Stimulated activated naive CD8-positive, alpha-beta T cell treated with anti-CD3 and anti-CD28 coated beads, Interleukin-15, Interleukin-2, amounts not matched to agents 100 ng/mL and 50 ng/mL, for 24 hours (primary cell): ENCODE data around the gene ANKMY1.

Experiments used
- H3K27ac Mint-ChIP-seq: one replicate; pipeline ENCODE4 v1.8.0; 2021; ENCODE audit warnings: mild to moderate bottlenecking, mixed read lengths
- H3K27me3 Mint-ChIP-seq: one replicate; pipeline ENCODE4 v1.8.0; 2021; ENCODE audit warnings: mixed read lengths
- H3K36me3 Mint-ChIP-seq: one replicate; pipeline ENCODE4 v1.8.0; 2021; ENCODE audit warnings: low read depth, mixed read lengths
- H3K4me1 Mint-ChIP-seq: one replicate; pipeline ENCODE4 v1.8.0; 2021; ENCODE audit warnings: low read depth, mixed read lengths
- H3K4me3 Mint-ChIP-seq: one replicate; pipeline ENCODE4 v1.8.0; 2021; ENCODE audit warnings: mild to moderate bottlenecking, mixed read lengths
- H3K9me3 Mint-ChIP-seq: one replicate; pipeline ENCODE4 v1.8.0; 2021; ENCODE audit warnings: mixed read lengths

The ANKMY1 gene

GRCh38 chr2:240507778-240508251, 50.0 kb downstream of the ANKMY1 start:
- Mint-ChIP-seq H3K27ac (no peak overlapping the region), H3K4me3 (no peak overlapping the region), H3K9me3 (no peaks in the 10 kb centered on the region), H3K27me3 (no peaks in the 10 kb centered on the region), H3K36me3 (peaks cover 22% of the 10 kb centered on the region), H3K4me1 (no peaks in the 10 kb centered on the region)

DNA sequence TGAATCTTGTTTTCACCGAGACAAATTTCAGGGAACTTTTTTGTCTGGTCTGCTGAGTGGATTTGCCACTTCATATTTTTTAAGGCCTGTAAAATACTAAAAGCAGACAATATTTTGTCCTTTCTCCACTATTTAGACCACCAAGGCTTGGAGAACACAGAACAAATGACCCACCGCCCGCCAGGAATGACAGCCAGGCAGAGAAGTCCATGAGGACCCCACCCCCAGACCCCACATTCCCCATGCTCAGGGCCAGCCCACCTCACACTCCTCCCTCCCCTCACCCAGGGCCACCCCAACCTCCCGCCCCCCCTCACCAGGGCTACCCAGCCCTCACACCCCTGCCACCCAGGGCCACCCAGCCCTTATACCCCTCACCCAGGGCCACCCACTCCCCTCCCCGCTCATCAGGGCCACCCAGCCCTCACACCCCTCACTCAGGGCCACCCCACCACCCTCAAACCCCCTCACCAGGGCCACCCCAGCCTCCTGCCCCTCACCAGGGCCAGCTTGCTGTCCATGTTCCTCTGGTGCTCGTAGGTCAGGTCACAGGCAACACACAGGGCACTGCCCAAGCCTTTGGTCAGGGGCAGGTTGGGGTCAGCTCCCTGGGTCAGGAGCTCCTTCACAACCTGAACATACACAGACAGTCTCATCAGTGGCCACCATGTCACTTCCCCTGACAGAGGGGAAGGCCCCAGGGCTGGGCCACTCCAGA, 50.6 kb downstream of the ANKMY1 start:
- no peak overlapping the region for H3K4me3 Mint-ChIP-seq
- no peaks in the 10 kb centered on the region for H3K9me3 Mint-ChIP-seq
- H3K27ac Mint-ChIP-seq, result no peak overlapping the region
- H3K36me3 Mint-ChIP-seq, result peaks cover 22% of the 10 kb centered on the region
- no peaks in the 10 kb centered on the region for H3K4me1 Mint-ChIP-seq
- no peaks in the 10 kb centered on the region for H3K27me3 Mint-ChIP-seq

DNA sequence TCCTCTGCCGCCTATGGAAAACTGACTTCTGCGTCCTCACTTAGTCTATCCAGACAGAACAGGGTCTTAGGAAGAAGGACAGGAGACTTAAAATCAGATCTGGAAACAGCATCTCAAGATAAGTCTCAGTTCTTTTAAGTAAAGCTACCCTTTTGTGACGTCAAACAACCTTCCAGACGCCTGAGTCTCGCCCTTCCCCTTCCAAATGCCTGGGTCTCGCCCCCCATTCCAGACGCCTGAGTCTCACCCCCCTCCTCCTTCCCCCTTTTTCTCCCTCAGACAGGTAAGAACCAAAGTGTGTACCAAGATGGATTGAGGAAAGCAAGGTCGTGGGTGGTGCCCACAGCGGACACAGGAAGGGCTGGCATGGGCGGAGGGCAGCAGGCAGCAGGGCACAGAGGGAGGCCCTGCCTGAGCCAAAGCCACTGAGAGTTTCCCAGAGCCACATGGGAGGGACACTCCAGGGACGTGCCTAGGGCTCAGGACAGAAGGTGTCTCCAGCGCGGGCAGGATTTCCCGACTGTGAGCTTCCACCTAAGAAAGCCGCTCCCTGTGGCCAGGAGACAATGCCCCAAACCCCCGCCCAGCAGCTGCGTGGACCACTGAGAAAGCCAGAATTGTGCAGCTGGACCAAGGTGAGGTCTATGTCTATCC, 51.3 kb downstream of the ANKMY1 start:
- Mint-ChIP-seq H3K27me3 (no peaks in the 10 kb centered on the region), H3K27ac (no peak overlapping the region), H3K36me3 (peaks cover 22% of the 10 kb centered on the region), H3K4me1 (no peaks in the 10 kb centered on the region), H3K4me3 (no peak overlapping the region), H3K9me3 (no peaks in the 10 kb centered on the region)

GRCh38 chr2:240505910-240506309, 51.9 kb downstream of the ANKMY1 start:
- peaks cover 25% of the 10 kb centered on the region for H3K36me3 Mint-ChIP-seq
- H3K27ac Mint-ChIP-seq, result no peak overlapping the region
- no peaks in the 10 kb centered on the region for H3K9me3 Mint-ChIP-seq
- no peaks in the 10 kb centered on the region for H3K4me1 Mint-ChIP-seq
- H3K4me3 Mint-ChIP-seq, result no peak overlapping the region
- no peaks in the 10 kb centered on the region for H3K27me3 Mint-ChIP-seq

DNA sequence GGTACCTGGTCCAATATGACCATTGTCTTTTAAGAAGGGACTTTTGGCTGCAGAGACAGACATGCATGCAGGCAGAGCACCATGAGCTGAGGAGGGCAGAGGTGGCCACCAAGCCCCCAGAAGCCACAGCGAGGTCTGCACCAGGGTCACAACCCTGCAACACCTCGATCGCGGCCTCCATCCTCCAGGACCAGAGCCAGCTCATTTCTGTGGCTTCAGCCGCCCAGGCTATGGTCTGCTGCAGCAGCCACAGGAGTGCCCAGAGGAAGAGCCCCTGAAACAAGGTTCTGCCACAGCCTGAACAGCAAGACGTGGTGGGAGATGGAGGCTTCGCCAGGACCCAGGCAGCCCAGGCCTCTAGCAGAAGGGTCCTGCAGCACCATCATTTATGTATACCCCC, 53.9 kb downstream of the ANKMY1 start:
- H3K4me3 Mint-ChIP-seq, result no peak overlapping the region
- no peaks in the 10 kb centered on the region for H3K9me3 Mint-ChIP-seq
- H3K27me3 Mint-ChIP-seq, result no peaks in the 10 kb centered on the region
- H3K36me3 Mint-ChIP-seq, result peaks cover 13% of the 10 kb centered on the region
- no peak overlapping the region for H3K27ac Mint-ChIP-seq
- no peaks in the 10 kb centered on the region for H3K4me1 Mint-ChIP-seq

- Mint-ChIP-seq H3K27ac (no peak overlapping the region), H3K27me3 (no peaks in the 10 kb centered on the region), H3K4me3 (no peak overlapping the region), H3K9me3 (no peaks in the 10 kb centered on the region), H3K36me3 (peaks cover 13% of the 10 kb centered on the region), H3K4me1 (no peaks in the 10 kb centered on the region)
Observed at GRCh38 chr2:240503375-240503774, 54.4 kb downstream of the ANKMY1 start.

DNA sequence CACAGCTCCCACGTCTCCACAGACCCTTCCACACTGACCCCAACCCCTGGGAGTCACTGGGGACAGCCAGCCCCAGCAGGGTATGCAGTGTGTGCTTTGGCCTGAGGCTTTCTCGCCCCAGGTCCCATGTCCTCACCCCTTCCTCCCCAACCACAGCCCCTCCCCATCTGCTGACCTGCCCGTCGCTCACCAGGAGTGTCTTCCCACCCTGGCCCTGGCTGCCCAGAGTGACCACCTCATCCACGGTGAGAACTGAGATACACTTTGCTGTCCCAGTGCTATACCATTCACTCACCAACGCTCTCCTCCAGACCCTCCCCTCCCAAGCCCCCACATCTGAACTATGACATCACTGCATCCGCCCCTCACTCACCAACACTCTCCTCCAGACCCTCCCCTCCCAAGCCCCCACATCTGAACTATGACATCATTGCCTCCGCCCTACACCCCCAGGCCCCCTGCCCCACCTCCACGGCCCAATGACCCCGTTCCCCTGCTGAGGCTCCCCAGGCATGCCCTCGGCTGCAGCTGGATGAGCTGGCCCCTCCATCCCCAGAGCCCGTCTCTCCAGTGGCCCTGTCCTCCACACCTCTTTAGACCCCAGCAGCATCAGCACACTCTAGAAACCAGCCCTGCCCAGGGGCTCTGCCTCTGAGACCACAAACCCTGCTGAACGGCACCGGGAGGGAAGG, 55.2 kb downstream of the ANKMY1 start:
- peaks cover 17% of the 10 kb centered on the region for H3K36me3 Mint-ChIP-seq
- H3K4me3 Mint-ChIP-seq, result no peak overlapping the region
- no peaks in the 10 kb centered on the region for H3K9me3 Mint-ChIP-seq

DNA sequence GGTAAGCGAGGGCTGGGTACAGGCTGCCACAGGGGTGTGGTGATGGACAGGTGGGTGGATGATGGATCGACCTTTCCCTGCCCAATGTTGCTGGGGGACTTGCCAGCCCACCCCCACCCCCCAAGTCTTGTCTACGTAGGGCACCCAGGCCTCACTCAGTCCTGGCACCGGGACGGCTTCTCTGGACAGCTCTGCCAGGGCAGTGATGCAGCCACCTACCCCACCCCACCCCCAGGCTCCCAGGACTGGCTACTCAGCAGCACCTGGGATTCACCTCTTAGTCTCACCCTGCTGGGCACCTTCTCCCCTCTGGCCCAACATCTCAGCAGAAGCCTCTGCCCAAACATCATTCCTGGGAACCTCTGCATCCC, 55.7 kb downstream of the ANKMY1 start:
- H3K9me3 Mint-ChIP-seq, result no peaks in the 10 kb centered on the region
- no peaks in the 10 kb centered on the region for H3K4me1 Mint-ChIP-seq
- no peaks in the 10 kb centered on the region for H3K27me3 Mint-ChIP-seq
- peaks cover 22% of the 10 kb centered on the region for H3K36me3 Mint-ChIP-seq
- H3K27ac Mint-ChIP-seq, result no peak overlapping the region
- no peak overlapping the region for H3K4me3 Mint-ChIP-seq

More for the DNA sequence above, 55.2 kb downstream of the ANKMY1 start:
- no peaks in the 10 kb centered on the region for H3K4me1 Mint-ChIP-seq
- H3K27me3 Mint-ChIP-seq, result no peaks in the 10 kb centered on the region
- no peak overlapping the region for H3K27ac Mint-ChIP-seq

DNA sequence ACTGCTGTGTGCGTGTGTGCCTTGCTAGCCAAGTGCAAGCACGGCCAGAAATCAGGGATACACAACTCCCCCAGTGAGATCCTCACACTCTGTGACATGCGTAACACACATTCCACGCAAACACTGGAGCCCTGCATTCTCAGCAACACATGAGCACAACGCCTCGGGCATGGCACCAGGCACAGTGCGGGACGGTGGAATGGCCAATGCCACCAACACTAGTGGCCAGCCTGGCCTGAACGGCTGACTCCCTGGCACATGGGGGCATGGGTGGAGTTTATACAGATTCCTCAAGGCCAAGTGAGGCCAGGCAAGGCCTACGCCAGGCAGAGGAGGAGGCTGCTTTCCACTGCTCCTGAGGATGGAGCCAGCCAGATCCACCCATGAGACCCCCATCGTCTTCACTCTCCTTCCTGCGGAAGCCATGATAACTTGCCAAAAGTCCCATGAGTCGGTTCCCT, 56.2 kb downstream of the ANKMY1 start:
- no peak overlapping the region for H3K4me3 Mint-ChIP-seq
- H3K27ac Mint-ChIP-seq, result no peak overlapping the region
- H3K9me3 Mint-ChIP-seq, result no peaks in the 10 kb centered on the region
- H3K4me1 Mint-ChIP-seq, result no peaks in the 10 kb centered on the region
- H3K36me3 Mint-ChIP-seq, result peaks cover 27% of the 10 kb centered on the region
- no peaks in the 10 kb centered on the region for H3K27me3 Mint-ChIP-seq

DNA sequence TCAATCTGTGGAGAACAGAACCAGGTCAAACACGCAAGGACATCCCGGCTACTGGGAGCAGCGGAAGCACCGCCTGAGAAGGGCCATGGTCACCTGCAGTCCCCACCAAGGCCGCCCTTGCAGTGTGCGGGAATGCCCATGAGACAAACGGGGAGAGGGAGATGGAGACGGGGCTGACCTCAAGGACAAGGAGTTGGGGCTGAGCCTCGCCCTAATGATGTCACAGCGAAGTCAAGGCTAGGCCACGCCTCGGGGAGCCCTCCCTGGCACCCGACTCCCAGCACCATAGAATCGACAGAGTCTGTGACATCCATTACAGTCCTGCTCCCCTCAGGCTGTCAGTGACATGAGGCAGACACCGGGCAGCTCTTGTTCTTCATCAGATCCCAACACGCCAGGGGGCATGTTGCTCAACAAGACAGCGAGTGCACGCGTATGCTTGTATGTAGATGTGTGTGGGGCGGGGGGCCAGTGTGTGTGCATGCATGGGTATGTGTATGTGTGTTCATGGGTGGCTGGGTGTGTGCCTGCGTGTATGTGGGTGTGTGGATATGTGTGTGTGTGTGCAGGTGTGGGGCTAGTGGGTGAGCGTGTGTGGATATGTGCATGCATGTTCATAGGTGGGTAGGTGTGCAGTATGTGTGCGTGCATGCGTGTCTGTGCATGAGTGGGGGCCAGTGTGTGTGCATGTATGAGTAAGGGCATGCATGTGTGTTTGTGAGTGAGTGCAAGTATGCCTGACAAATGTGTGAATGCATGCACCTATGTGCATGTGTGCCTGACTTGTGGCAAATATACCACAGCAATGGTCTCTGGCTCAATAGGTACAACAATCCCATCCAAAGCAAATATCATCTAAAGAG, 57.0 kb downstream of the ANKMY1 start:
- H3K36me3 Mint-ChIP-seq, result peaks cover 35% of the 10 kb centered on the region
- H3K27me3 Mint-ChIP-seq, result no peaks in the 10 kb centered on the region
- H3K4me3 Mint-ChIP-seq, result no peak overlapping the region
- H3K9me3 Mint-ChIP-seq, result no peaks in the 10 kb centered on the region
- no peak overlapping the region for H3K27ac Mint-ChIP-seq
- no peaks in the 10 kb centered on the region for H3K4me1 Mint-ChIP-seq

GRCh38 chr2:240499309-240500301, 58.2 kb downstream of the ANKMY1 start:
- H3K27ac Mint-ChIP-seq, result no peak overlapping the region
- H3K36me3 Mint-ChIP-seq, result peaks cover 43% of the 10 kb centered on the region
- H3K9me3 Mint-ChIP-seq, result peaks cover 5% of the 10 kb centered on the region
- H3K4me3 Mint-ChIP-seq, result no peak overlapping the region
- H3K4me1 Mint-ChIP-seq, result no peaks in the 10 kb centered on the region
- H3K27me3 Mint-ChIP-seq, result no peaks in the 10 kb centered on the region

DNA sequence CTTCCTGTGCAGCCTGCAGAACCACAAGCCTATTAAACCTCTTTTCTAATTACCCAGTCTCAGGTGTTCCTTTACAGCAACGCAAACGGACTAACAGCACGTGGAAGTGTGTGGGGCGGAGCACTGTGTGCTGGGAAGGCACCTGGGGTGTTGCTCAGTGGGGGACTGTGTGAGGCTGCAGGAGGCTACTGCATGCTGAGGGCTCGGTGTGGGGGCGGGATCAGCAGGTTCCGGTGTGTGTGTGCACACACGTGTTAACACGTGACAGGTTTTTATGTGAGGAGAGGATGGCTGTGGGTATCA, 58.9 kb downstream of the ANKMY1 start:
- H3K4me1 Mint-ChIP-seq, result no peaks in the 10 kb centered on the region
- peaks cover 5% of the 10 kb centered on the region for H3K9me3 Mint-ChIP-seq
- no peak overlapping the region for H3K4me3 Mint-ChIP-seq
- no peaks in the 10 kb centered on the region for H3K27me3 Mint-ChIP-seq
- no peak overlapping the region for H3K27ac Mint-ChIP-seq
- peaks cover 48% of the 10 kb centered on the region for H3K36me3 Mint-ChIP-seq

DNA sequence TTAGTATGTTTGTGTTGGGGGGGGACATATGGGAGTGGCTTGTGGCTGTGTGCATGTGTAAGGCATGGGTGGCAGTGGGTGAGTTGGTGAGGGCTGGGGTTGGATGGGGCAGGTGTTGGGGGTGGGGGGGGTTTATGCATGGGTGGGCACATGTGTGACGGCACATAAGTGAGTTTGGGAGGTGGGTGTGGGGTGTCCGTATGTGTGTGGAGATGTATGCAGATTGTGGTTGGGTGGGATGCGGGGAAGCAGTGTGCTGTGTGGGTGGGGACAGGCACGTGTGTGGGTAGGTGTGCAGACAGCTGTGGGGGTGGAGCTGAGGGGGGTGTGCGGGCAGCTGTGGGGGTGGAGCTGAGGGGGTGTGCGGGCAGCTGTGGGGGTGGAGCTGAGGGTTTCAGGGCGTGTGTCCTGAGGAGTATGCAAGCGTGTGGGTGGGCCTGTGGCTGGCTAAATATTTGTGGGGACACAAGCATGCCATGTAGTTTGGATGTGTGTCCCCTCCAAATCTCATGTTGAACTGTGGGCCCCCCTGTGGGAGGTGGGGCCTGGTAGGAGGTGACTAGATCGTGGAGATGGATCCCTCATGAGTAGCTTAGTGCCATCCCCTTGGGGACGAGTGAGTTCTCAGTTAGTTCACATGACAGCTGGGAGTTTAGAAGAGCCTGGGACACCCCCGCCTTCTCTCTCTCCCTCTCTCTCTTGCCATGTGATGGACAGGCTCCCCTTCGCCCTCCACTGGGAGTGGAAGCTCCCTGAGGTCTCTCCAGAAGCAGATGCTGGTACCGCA, 59.4 kb downstream of the ANKMY1 start:
- Mint-ChIP-seq H3K4me1 (no peaks in the 10 kb centered on the region), H3K36me3 (peaks cover 53% of the 10 kb centered on the region), H3K27ac (no peak overlapping the region), H3K27me3 (no peaks in the 10 kb centered on the region), H3K9me3 (peaks cover 8% of the 10 kb centered on the region), H3K4me3 (no peak overlapping the region)
